Activated T-helper 9 cell treated with anti-CD3 and anti-CD28 coated beads, Interleukin-2, amount 50 U/mL, for 16 hours (primary cell): Measurements from ENCODE around the gene CUX1.
"Not testable (repeated sequence)": the region's sequence is repeated elsewhere in the genome, so short reads cannot be mapped to it uniquely, and the experiment has no call there.

Experiments used
- DNase-seq: peaks from one replicate; pipeline ENCODE4 v3.0.0-alpha.2; 2020; ENCODE audit warnings: low read depth

CUX1 gene

DNA sequence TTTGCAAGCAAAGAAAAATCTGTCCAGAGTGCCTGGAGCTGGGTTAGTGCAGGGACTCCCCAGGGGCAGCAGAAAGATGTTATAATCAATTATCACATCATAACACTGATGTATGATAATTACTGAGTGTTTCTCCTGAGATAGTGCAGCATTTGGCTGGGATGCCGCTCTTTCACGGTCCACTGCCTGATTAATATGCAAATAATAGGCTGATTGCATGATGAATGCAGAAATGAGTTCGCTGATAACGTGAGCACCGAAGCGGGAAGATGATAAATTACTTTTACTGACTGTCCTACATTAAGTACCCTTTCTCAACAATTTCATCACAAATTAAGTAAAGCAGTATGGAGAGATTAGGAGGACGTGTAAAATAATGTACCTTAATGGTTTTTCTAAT lies 397.8 kb downstream of the CUX1 start:
- DNase-seq = no peak

DNA sequence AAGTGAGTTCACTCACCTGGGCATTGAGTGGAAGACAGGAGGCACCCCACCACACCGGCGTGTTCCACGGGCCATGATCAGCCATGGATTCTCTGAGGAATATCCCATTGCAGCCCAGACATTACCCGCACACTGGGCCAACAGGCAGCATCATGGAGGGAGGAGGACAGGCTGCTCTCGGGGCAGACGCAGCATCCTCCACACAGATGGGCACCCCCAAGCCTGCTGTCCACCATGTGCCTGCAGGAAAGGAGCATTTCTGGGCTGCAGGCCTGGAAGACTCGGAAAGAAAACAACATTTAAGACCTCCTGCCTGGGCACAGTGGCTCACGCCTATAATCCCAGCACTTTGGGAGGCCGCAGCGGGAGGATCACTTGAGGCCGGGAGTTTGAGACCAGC lies 398.3 kb downstream of the CUX1 start:
- no peak for DNase-seq

DNA sequence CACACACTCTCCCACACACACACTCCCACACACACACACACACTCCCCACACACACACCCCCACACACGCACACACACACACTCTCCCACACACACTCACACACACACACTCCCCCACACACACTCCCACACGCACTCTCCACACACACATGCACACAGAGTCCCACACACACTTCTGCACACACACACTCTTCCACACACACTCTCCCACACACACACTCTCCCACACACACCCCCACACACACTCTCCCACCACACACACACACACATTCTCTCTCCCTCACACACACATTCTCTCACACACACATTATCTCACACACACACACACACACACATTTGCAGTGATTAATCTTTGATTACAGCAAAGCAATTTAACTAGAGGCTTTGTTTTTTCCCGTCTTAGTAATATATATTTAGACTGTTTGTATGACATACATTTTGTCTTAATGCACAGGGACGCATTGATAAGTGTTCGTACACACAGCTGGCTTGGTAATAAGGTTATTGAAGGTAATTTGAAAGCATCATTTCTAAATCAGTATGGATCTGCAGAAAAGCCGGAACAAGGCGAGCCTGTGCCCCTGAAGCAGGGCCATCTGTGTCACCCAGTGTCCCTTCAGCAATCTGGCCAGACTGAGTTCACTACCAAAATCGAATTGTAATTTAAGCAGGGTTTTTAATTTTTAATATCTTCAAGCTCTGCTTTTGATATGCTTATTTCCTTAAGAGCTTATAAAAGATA lies 399.3 kb downstream of the CUX1 start:
- DNase-seq = no peak

DNA sequence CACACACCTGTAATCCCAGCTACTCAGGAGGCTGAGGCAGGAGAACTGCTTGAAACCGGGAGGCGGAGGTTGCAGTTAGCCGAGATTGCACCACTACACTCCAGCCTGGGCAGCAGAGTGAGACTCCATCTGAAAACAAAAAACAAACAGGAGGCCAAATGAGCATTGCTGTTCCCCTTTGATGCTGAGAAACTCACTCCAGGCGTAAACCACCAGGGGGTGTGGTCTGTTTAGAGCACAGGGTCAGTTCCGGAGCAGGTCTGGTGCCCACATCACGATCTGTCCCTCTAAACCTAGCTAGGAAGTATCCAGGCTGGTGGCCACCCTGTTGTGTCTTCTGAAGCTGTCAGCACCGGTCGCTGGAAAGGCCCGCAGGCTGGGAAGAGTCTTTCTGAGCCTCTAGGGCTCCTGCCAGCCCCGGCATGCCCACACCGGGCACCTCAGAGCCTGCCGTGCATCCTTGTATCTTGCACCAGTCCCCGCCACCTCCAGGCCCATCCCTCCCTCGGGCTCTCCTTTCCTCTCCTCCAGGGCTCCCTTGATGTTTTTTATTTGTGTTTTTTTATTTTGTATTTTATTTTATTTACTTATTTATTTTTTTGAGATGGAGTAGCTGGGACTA lies 402.9 kb downstream of the CUX1 start:
- no peak for DNase-seq

DNA sequence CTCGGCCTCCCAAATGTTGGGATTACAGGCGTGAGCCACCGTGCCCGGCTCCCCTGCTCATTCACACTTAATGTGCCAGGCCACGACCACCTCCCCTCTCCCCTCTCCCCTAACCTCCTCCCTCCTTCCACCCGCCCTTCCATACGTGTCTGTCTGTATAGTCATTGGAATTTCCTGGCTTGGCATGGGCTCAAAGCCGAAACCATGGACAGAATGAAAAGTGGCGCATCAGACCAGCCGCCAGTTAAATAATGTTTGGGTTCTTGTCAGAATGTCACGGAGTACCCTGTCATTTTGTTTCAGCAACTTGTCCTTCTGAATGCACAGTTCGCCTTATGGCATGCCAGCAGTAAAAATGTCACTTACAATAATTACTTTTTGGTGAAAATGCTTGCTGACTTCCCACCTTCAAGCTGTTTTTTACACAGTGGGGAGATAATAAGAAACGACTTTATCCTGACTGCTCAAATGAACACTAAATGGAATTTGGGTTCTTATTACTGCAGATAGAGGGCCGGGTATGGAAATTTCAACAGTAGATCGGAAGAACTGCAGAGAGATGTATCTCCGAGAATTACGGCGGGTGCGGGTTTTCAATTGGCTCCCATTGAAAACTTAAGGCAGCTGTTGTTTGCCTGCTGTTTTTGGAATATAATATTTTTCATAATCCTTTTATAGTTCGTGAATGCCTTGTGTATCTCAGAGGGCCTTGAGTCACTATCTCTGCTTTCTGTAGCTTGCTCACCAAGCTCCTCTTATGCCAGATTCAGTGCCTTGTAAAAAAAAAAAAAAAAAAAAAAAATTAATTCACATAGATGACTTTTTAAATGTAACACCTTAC lies 403.8 kb downstream of the CUX1 start:
- no peak for DNase-seq

DNA sequence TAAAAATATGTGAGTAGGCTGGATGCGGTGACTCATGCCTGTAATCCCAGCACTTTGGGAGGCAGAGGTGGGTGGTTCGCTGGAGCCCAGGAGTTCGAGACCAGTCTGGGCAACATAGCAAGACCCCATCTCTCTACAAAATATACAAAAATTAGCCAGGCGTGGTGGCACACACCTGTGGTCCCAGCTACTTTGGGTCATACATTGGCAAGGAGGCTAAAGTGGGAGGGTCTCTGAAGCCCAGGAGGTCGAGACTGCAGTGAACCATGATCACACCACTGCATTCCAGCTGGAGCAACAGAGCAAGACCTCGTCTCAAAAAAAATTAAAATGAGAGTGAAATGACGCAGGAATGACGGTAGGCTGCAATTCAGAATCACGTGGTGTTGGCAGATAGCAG lies 404.5 kb downstream of the CUX1 start:
- no peak for DNase-seq

DNA sequence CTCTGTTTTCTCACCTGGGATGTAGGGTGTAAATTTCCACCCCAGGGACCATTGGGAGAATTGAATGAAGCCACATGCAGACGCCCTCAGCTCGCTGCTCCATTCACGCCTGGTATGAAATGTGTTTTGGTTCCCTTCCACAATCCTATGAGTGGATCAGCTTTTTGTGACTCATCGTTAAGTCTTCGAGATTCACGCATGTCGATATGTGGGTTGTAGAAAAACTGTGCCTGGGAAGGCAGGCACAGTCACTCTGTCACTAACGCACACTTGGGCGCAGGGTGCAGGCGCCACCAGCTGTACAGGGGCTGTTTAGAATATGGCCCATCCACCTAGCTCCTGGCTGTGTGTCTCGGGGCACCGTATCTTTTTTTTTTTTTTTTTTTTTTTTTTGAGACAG lies 405.0 kb downstream of the CUX1 start:
- no peak for DNase-seq

DNA sequence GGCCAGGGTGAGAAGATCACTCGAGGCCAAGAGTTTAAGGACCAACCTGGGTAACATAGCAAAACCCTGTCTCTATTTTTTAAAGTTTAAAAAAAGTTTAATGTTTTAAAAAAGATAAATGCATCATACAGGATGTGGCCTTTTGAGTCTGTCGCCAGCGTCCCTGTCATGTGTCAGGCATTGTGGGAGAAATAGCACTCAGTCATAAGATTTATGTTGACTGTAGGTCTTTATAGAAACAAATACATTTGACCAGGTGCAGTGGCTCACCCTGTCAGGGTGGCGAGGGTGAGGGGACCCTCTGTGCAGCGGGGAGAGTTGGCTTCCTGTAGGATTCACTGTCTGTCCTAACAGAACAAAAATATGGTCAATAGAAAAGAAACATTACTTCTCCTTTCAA lies 405.8 kb downstream of the CUX1 start:
- no peak for DNase-seq

DNA sequence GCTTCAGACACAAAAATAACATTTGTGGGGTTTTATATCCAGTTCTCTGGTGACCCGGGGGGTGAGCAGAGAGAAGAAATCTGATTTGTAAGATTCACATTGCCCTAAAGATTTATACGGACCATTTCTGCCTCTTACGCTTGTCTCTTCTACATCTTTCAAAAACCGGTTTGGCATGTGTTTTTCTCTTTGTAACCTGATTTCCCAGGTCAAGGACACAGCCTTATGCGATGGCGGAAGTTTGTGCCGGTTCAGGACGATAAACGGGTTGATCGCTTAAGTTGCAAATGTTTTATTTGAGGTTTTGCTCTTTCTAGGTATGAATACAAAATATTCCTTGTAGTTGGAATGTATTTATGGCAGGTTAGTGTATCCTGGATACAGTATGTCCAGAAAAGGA lies 407.6 kb downstream of the CUX1 start:
- no peak for DNase-seq

DNA sequence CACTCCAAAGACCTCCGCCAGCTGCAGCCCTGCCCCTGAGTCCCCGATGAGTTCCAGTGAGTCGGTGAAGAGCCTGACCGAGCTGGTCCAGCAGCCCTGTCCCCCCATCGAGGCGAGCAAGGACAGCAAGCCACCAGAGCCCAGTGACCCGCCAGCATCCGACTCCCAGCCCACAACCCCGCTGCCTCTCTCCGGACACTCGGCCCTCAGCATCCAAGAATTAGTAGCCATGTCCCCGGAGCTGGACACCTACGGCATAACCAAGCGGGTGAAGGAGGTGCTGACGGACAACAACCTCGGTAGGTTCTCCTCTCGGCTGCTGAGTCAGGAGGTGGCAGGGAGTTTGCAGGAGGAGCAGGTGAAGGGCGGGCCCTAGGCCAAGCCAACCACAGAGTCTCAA lies 409.9 kb downstream of the CUX1 start:
- DNase-seq = no peak

DNA sequence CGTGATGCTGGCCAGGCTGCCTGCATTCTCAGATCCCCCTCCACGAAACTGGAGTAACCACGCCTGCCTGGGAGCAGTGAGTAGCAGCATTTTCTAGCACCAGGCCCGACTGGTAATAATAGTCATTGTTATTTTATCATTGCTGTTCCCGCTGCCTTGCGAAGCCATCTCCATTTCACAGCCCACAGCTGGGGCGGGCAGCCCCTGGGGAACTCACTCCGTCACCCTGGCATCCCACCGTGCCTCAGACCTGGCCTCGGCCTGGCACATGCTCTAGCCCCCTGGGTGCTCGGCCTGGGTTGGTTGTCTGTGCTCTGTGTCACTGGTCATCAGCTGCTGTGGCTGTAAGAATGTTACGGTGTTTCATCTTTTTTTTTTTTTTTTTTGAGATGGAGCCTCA lies 411.5 kb downstream of the CUX1 start:
- DNase-seq = no peak

DNA sequence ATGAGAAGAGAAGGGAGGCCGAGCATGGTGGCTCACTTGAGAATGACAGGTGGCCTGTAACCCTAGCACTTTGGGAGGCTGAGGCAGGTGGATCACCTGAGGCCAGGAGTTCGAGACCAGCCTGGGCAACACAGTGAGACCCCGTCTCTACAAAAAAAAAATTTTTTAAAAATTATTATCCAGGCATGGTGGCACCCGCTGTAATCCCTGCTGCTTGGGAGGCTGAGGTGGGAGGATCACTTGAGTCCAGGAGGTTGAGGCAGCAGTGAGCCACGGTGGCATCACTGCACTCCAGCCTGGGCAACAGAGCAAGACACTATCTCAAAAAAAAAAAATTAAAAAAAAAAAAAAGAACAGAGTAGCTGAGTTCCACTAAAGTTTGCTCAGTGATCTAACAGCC lies 412.7 kb downstream of the CUX1 start:
- not testable (repeated sequence) for DNase-seq

DNA sequence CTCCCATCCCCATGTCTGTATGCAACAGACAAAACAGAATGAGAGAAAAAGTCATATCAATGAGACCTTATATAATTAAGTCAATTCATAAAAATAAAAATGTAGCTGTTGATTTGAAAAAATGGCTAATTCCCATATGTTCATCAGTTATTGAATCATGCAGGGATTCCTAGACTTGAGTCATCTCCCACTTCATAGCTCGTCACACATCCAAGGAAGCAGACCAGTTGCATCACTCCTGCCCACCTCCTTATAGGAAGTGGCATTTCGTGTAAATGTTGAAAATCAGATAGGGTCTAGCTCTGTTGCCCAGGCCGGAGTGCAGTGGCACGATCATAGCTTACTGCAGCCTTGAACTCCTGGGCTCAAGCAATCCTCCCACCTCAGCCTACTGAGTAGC lies 413.2 kb downstream of the CUX1 start:
- DNase-seq = no peak

DNA sequence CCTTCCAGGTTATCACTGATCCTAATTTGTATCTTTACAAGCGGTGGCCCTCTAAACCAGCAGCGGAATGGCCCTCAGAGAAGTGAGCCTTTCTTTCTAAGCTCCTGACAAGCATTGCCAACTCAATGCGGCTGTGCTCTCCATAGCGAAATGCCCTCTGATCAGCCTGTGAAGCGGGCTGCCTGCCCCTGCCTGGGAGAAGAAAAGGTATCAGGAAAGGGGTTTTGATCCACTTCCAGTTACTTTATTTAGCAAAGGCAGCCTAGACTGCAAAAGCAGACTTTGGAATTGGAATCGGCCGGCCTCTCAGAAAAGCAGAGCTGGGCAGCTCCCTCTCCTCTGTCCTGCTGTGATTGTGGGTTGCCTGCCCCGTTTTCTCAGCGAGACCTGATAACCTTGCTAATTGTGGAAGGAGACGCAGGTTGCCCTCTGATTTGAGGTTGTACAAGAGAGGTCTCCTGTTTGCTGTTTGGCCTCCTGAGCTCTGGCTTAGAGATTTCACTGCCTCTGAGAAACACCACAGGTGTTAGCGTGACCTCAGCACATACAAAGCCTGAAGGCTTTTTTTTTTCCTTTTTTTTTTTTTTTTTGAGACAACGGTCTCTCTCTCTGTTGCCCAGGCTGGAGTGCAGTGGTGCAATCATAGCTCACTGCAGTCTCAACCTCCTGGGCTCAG lies 415.3 kb downstream of the CUX1 start:
- no peak for DNase-seq

DNA sequence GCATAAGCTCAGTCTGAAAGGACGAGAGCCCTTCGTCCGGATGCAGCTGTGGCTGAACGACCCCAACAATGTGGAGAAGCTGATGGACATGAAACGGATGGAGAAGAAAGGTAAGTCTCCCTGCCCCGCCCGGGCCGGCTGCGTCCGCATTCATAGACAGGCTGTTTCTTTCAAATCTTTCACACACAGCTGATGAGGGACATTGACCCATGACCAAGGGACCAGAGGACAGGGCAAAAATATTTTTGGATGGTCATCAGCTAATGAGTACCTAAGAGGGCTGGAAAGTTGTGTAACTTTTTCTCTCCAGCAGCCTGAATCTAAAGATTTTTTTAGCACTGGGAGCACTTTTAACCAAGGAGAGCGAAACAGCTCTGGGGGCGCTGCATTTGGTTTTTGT lies 416.7 kb downstream of the CUX1 start:
- DNase-seq = no peak

DNA sequence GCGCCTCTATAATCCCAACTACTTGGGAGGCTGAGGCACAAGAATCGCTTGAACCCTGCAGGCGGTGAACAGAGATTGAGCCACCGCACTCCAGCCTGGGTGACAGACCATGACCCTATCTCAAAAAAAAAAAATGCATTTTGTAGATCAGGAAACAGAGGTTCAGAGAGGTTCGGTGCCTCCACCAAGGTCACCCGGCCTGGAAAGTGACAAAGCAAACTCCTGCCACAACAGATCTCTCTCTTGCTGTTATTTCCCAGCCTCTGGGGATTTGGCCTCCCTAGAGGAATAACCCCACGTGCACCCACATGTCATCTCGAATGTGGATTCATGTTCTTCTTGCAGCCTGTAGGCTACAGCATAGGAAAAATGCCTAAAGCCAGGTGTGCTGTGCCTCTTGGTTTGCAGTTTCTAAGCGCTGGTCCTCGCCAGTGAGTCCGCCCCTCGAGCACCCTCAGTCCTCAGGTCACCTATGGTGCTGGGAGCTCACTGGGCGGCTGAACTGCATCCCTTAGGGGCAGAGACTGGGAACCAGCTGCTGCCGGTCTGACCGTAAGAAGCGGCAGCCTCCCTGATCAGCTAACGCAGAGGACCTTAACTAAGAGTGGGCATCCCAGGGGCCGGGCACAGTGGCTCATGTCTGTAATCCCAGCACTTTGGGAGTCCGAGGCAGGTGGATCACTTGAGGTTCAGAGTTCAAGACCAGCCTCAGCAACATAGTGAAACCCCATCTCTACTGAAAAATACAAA lies 417.6 kb downstream of the CUX1 start:
- DNase-seq = no peak

DNA sequence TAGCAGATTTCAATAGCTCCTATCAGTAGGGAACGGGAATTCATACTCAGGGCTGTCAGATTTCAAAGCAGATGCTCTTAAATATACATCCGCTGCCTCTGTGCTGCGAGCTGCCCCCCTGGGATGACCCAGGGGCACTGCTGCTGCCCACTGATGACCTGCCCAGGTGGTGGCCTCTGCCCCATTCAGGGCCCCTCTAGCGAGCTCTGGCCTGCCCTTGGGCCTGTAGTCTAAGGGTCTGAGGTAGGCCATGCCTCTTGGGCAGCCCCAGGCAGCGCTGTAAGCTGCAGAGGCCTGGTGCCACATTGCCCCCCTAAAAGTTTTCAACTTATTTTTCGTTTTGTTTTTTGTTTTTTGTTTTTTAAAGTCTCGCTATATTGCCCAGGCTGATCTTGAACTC lies 418.7 kb downstream of the CUX1 start:
- no peak for DNase-seq

DNA sequence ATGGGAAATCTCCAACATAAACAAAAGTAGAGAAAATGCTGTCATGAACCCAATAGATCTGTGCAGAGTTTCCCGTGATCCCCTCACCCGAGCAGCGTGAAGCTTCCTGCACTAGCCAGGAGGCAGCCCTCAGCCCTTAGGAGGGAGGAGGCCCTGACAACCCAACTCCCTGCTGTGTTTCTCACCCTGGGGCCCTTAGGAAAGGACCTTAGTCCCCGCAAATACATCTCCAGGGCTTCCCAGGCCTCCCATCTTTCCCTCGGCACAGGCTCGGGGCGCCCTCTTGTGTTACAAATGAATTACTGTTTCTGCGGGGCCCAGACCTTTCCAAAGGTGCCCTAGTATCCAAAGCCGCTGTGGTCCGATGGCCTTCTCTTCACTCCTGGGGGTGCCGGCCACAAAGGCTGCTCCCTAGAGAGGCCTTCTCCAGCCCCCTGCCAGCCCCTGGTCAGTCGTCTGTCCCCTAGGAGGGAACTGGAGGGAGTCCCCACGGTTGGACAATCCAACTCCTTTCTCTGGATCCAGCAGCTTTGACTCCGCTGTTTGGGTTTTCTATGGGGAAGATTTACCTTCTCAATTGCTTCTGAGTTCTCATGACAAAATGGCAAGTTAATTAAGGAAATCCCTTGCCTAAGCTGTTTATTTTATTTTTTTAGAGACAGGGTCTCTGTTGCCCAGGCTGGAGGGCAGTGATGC lies 419.3 kb downstream of the CUX1 start:
- DNase-seq = no peak

DNA sequence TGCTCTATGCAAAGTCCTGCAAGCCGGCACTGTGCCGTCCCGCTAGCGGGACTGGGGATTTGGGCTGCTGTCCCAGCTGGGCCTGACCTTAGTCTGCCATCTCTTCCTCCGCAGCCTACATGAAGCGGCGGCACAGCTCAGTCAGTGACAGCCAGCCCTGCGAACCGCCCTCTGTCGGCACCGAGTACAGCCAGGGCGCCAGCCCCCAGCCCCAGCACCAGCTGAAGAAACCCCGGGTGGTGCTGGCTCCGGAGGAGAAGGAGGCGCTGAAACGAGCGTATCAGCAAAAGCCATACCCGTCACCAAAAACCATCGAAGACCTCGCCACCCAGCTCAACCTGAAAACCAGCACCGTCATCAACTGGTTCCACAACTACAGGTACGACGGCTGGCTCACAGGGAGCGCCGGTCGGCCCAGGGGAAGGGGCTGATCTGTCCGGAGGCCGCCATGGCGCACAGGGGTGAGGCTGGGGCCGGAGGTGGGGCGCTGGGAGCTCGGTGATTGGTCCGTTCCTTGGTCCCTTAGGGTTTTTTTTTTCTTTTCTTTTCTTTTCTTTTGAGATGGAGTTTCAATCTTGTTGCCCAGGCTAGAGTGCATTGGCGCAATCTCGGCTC lies 421.9 kb downstream of the CUX1 start:
- no peak for DNase-seq

DNA sequence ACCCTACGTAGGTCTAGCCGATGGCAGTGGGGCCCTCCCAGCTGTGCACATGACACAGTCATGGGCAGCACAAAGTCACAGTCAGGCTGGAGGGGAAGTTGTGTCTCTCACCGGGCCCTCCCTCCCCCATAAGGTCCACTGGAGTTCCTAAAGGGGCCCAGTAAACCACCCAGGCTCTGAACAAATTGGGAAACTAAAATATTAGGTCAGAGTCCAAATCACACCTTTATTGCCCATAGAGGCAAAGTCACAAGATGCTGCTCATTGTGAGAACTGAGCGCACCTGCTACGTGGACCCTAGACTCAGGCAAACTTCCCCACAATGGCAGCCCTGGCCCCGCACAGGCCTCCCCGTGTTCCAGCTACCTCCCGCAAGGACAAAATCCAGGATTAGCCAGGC lies 424.0 kb downstream of the CUX1 start:
- DNase-seq = no peak

DNA sequence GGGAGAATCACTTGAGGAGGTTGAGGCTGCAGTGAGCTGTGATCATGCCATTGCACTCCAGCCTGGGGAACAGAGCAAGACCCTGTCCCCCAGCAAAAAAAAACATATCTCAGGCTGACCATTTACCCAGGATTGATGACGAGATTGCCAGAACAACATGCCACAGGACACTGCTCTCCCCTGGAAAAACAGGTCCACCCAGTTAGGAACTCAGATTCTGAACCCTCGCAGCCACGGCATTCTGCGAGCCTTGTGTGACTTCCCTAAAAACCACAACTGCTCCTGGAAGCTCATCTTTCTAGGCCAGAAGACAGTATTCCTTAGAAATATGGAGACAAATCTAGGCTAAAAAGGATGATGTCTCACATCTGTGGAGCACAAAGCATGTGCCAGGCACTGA lies 427.2 kb downstream of the CUX1 start:
- no peak for DNase-seq
